Mesenchymal stem cell (in vitro differentiated cells and primary cell): ENCODE data around the gene FCGR3B.
"Not testable (repeated sequence)": the region's sequence is repeated elsewhere in the genome, so short reads cannot be mapped to it uniquely, and the experiment has no call there.

Source experiments
- DNase-seq: peaks from one replicate; pipeline ENCODE4 v3.0.0-alpha.2; 2013
- H2AFZ ChIP-seq: one replicate; pipeline ENCODE4 v1.6.1; 2013; ENCODE audit warnings: low read depth, mild to moderate bottlenecking, control low read depth, inconsistent platforms, low read length, moderate library complexity
- H2AK5ac ChIP-seq: 2 replicates; pipeline ENCODE4 v1.6.1; 2013; ENCODE audit warnings: low read length, moderate library complexity, mild to moderate bottlenecking, inconsistent platforms; ENCODE audit not compliant: severe bottlenecking
- H2BK120ac ChIP-seq: one replicate; pipeline ENCODE4 v1.6.1; 2013; ENCODE audit warnings: low read depth, mild to moderate bottlenecking, inconsistent platforms, low read length, moderate library complexity
- H2BK12ac ChIP-seq, 2 experiments: one replicate each; pipeline ENCODE4 v1.6.1; 2013; ENCODE audit warnings: inconsistent platforms in 2 of 2, low read length in 2 of 2, mild to moderate bottlenecking in 2 of 2, moderate library complexity in 2 of 2, control low read depth in 1 of 2
- H2BK15ac ChIP-seq: one replicate; pipeline ENCODE4 v1.6.1; 2013; ENCODE audit warnings: mild to moderate bottlenecking, low read depth, inconsistent platforms; ENCODE audit not compliant: poor library complexity, severe bottlenecking
- H2BK5ac ChIP-seq: 2 replicates; pipeline ENCODE4 v1.6.1; 2013; ENCODE audit warnings: low read depth, mild to moderate bottlenecking, low read length, control low read depth, inconsistent platforms; ENCODE audit not compliant: poor library complexity, severe bottlenecking
- H3K14ac ChIP-seq, 2 experiments: one replicate each; pipeline ENCODE4 v1.6.1; 2013; ENCODE audit warnings: inconsistent platforms in 2 of 2, low read length in 2 of 2, control low read depth in 1 of 2, mild to moderate bottlenecking in 1 of 2, moderate library complexity in 1 of 2
- H3K18ac ChIP-seq, 2 experiments: one replicate each; pipeline ENCODE4 v1.6.1; 2013; ENCODE audit warnings: inconsistent platforms in 2 of 2, low read length in 2 of 2, control low read depth in 1 of 2, low read depth in 1 of 2, mild to moderate bottlenecking in 1 of 2
- H3K23ac ChIP-seq, 2 experiments: one replicate each; pipeline ENCODE4 v1.6.1; 2013; ENCODE audit warnings: inconsistent platforms in 2 of 2, low read length in 2 of 2, mild to moderate bottlenecking in 2 of 2, moderate library complexity in 2 of 2, control low read depth in 1 of 2
- H3K27ac ChIP-seq: 2 replicates; pipeline ENCODE4 v1.5.1; 2013; ENCODE audit warnings: mild to moderate bottlenecking, moderate library complexity, low read length, control low read depth, inconsistent platforms; ENCODE audit not compliant: poor library complexity, severe bottlenecking
- H3K27me3 ChIP-seq, 2 experiments: 2 replicates each; pipeline versions ENCODE4 v1.6.1 to v1.7.0; 2013; ENCODE audit warnings: low read length in 2 of 2, mild to moderate bottlenecking in 2 of 2, moderate library complexity in 2 of 2, control low read depth in 1 of 2, inconsistent platforms in 1 of 2; ENCODE audit not compliant: control insufficient read depth in 1 of 2, insufficient read depth in 1 of 2
- H3K36me3 ChIP-seq, 2 experiments: 2 replicates each; pipeline versions ENCODE4 v1.6.1 to v1.7.0; 2013; ENCODE audit warnings: low read length in 2 of 2, control low read depth in 1 of 2, inconsistent platforms in 1 of 2, low read depth in 1 of 2, mild to moderate bottlenecking in 1 of 2; ENCODE audit not compliant: insufficient read depth in 2 of 2, control insufficient read depth in 1 of 2
- H3K4ac ChIP-seq, 2 experiments: one replicate each; pipeline ENCODE4 v1.6.1; 2013; ENCODE audit warnings: inconsistent platforms in 2 of 2, low read length in 2 of 2, mild to moderate bottlenecking in 2 of 2, moderate library complexity in 2 of 2, control low read depth in 1 of 2, low read depth in 1 of 2
- H3K4me1 ChIP-seq: 2 replicates; pipeline ENCODE4 v1.6.1; 2013; ENCODE audit warnings: low read depth, low read length, control low read depth; ENCODE audit not compliant: control insufficient read depth, insufficient read depth
- H3K4me2 ChIP-seq: 2 replicates; pipeline ENCODE4 v1.6.1; 2013; ENCODE audit warnings: low read length, mild to moderate bottlenecking, inconsistent platforms; ENCODE audit not compliant: poor library complexity, severe bottlenecking
- H3K4me3 ChIP-seq, 2 experiments: 2 replicates each; pipeline versions ENCODE4 v1.5.1 to v1.7.0; 2013; ENCODE audit warnings: low read length in 2 of 2, mild to moderate bottlenecking in 2 of 2, control low read depth in 1 of 2, low read depth in 1 of 2; ENCODE audit not compliant: insufficient read depth in 1 of 2
- H3K79me1 ChIP-seq: replicated peaks from 2 replicates; pipeline ENCODE4 v1.6.1; 2013; ENCODE audit warnings: mild to moderate bottlenecking, control low read depth, low read length, inconsistent platforms; ENCODE audit not compliant: poor library complexity, severe bottlenecking
- H3K9ac ChIP-seq: 2 replicates; pipeline ENCODE4 v1.7.0; 2013; ENCODE audit warnings: mild to moderate bottlenecking, low read length, moderate library complexity
- H3K9me3 ChIP-seq: 2 replicates; pipeline ENCODE4 v1.7.0; 2013; ENCODE audit warnings: mild to moderate bottlenecking, low read length; ENCODE audit not compliant: control insufficient read depth
- H4K8ac ChIP-seq: one replicate; pipeline ENCODE4 v1.6.1; 2013; ENCODE audit warnings: inconsistent platforms, mild to moderate bottlenecking, low read length, moderate library complexity
- H4K91ac ChIP-seq: one replicate; pipeline ENCODE4 v1.6.1; 2013; ENCODE audit warnings: mild to moderate bottlenecking, low read length, inconsistent platforms
- WGBS: methylation state at CpG from one replicate; pipeline ENCODE4 v1.1.7; 2013; ENCODE audit warnings: mixed read lengths; 5-methylcytosine and 5-hydroxymethylcytosine counted together

Gene FCGR3B

DNA sequence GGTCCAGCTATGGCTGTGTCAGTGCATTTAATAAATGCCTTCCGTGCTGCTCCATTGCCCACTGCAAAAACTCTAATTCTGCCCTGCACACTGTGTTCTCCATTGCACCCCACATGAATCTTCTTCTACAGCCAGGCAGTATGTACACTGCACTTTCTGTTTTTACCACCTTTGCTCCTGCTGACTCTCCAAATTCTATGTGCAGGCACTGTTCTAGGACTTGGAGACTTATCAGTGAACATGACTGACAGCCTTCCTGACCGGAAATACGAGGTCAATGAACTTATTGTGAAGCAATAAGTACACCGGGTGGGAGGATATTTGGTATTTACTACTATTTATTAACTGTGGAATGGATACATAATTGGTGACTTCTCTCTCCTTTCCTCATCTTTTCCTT lies 33.7 kb upstream of the FCGR3B start:
- not testable (repeated sequence) for H4K91ac ChIP-seq, H3K23ac ChIP-seq, DNase-seq, H3K36me3 ChIP-seq, H3K9ac ChIP-seq, H3K14ac ChIP-seq, H3K9me3 ChIP-seq, H3K4me1 ChIP-seq, H3K4ac ChIP-seq, H2BK12ac ChIP-seq, H2BK5ac ChIP-seq, H3K79me1 ChIP-seq, H2AFZ ChIP-seq, H3K4me2 ChIP-seq, H3K18ac ChIP-seq, H3K4me3 ChIP-seq, H2BK15ac ChIP-seq, H4K8ac ChIP-seq, H3K27ac ChIP-seq, H2AK5ac ChIP-seq, H2BK120ac ChIP-seq, H3K27me3 ChIP-seq
- no CpG with 5 or more reads among the region's 4 CpGs for WGBS

DNA sequence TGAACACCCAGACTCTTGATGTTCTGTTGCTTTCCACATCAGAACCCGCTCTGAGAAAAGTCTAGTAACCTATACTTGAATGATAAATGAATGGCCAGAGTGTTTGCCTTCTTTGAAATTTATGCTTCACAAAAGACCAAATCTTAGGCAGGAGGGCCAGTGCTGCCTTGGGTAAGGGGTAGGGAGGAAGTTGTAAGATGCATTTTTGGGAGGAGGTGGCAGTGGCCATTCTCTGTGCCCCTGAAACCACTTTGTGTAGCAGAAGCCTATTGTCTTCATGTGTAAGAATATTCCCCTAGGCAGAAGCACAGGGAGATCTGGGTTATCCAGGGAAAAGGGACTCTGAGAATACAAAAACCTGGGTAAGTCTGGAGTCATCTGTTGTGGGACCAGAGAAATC lies 32.6 kb upstream of the FCGR3B start:
- not testable (repeated sequence) for H3K4me2 ChIP-seq, H2BK5ac ChIP-seq, H4K8ac ChIP-seq, H3K9ac ChIP-seq, H3K4me3 ChIP-seq, H3K36me3 ChIP-seq, H3K14ac ChIP-seq, H2AFZ ChIP-seq, DNase-seq, H2AK5ac ChIP-seq, H2BK12ac ChIP-seq, H3K4me1 ChIP-seq, H3K9me3 ChIP-seq, H3K79me1 ChIP-seq, H3K18ac ChIP-seq, H2BK120ac ChIP-seq, H2BK15ac ChIP-seq, H3K27me3 ChIP-seq, H3K4ac ChIP-seq, H3K27ac ChIP-seq, H4K91ac ChIP-seq, H3K23ac ChIP-seq
- no CpG with 5 or more reads among the region's 1 CpG for WGBS

DNA sequence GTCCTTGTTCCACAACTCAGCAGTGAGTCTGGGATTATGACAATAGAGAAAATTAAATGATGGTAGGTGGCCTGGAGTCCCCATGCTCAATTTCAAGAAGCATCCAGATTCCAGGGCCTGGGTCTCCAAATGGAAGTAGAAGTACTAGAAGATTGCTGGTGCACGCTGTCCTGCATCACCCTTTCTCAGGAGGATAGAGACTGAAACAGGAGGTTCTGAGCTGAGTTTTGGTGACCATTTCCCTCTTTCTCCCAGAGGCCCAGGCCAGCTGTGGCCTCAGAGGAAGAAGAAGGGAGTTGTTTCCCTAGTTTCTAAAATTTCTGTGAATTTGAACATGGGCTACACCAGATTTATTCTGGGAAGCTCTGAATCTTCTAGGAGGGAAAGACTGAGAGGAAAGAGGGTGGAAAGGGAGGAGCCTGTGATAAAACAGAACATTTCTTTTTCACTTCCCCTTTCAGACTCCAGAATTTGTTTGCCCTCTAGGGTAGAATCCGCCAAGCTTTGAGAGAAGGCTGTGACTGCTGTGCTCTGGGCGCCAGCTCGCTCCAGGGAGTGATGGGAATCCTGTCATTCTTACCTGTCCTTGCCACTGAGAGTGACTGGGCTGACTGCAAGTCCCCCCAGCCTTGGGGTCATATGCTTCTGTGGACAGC lies 31.8 kb upstream of the FCGR3B start, which contains the start of gene FCGR2B:
TSS of gene FCGR2B (plus strand) at position 460 of the 656 bp plus-strand sequence. CDS start at position 559, 99 bp downstream.
- not testable (repeated sequence) for H3K9ac ChIP-seq, H3K27me3 ChIP-seq, H2BK5ac ChIP-seq, H3K79me1 ChIP-seq, H3K4me1 ChIP-seq, H3K4me3 ChIP-seq, DNase-seq, H3K9me3 ChIP-seq, H2BK15ac ChIP-seq, H2AK5ac ChIP-seq, H3K4me2 ChIP-seq, H2BK120ac ChIP-seq, H3K18ac ChIP-seq, H4K8ac ChIP-seq, H3K27ac ChIP-seq, H3K14ac ChIP-seq, H3K36me3 ChIP-seq, H3K23ac ChIP-seq, H2AFZ ChIP-seq, H2BK12ac ChIP-seq, H4K91ac ChIP-seq, H3K4ac ChIP-seq
- WGBS, result no CpG with 5 or more reads among the region's 4 CpGs

DNA sequence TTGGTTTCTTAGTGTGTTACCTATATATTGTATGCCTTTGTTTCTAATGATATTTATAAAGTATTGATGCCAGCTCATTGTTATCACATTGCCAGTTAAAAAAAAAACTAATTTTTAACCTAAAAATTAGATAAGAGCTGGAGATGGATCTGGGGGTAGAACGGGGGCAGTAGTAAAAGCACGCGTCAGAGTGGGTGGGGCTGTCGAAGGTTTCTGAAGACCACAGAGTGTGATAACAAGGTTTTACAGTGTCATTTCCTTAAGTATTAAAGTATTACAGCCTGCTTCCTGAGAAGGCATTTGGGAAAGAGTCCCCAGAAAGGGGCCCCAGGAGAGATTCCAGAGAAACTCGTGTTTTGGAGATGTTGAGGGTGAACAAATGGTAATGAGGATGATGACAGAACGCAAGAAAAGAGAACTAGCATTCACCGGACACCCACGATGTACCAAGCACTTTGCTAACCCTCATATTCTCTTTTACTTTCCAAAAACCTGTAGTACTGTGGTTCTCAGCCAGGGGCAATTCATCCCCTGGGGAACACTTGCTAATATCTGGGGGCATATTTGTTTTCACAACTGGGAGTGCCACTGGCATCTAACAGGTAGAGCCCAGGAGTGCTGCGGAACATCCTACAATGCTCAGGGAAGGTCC lies 30.8 kb upstream of the FCGR3B start:
- WGBS, result no CpG with 5 or more reads among the region's 9 CpGs
- H3K4me1 ChIP-seq, H4K8ac ChIP-seq, H3K23ac ChIP-seq, DNase-seq, H3K79me1 ChIP-seq, H2BK120ac ChIP-seq, H3K9ac ChIP-seq, H3K27ac ChIP-seq, H3K18ac ChIP-seq, H2BK5ac ChIP-seq, H3K14ac ChIP-seq, H3K4me2 ChIP-seq, H3K27me3 ChIP-seq, H4K91ac ChIP-seq, H2AFZ ChIP-seq, H3K4me3 ChIP-seq, H2BK12ac ChIP-seq, H2BK15ac ChIP-seq, H2AK5ac ChIP-seq, H3K4ac ChIP-seq, H3K36me3 ChIP-seq, H3K9me3 ChIP-seq: not testable (repeated sequence)
